HG03103 (cell line): ENCODE data around the gene EIF2AK3.
"Not testable (repeated sequence)": the region's sequence is repeated elsewhere in the genome, so short reads cannot be mapped to it uniquely, and the experiment has no call there.

ENCODE experiments used
- ATAC-seq: cut with Tn5 transposase; IDR thresholded peaks from one replicate; pipeline ENCODE4 v1.9.1; 2021; ENCODE audit warnings: low read depth; ENCODE audit not compliant: unreplicated experiment

EIF2AK3 gene

DNA sequence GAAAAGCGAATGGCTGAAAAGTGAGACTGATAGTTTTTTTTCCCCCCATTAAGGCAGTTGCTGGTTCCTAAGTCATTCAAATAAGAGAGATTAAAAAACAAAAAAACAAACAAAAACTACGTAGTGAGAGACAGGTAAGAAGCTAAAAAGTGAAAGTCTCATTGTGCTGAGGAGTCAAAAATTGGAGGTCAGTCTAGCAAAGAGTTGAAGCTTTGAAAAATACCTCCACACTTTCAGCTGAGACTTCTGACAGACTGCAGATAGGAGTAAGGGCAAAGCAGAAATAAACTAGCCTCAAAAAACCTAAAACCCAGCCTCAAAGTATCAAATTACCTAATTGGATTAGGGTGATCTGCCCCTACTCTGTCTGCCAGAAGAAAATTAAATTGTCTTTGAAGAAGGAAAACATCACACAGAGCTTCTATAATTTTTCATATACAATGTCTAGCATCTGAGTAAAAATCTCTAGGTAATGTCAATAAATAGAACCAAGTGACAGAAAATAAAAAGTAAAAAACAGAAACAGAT, 10.9 kb upstream of the EIF2AK3 start:
- ATAC-seq: no peak

DNA sequence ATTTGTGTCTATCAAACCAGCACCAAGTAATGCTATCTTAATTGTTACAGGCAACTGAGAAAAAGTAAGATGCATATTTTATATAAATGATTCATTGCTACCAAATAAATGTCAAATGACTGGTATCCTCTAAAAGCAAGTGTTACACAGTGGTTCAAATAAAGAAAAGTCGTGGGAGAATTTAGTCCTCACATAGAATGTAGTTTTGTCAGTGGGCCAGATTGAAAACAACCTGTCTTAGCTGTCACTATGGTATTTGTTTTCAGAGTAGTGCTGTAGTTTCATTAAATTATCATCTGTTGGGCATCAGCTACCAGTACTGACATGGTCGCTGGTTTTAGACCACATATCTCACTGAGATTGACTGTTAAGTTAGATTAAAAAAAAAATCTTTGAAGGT, 10.2 kb upstream of the EIF2AK3 start:
- no peak for ATAC-seq

DNA sequence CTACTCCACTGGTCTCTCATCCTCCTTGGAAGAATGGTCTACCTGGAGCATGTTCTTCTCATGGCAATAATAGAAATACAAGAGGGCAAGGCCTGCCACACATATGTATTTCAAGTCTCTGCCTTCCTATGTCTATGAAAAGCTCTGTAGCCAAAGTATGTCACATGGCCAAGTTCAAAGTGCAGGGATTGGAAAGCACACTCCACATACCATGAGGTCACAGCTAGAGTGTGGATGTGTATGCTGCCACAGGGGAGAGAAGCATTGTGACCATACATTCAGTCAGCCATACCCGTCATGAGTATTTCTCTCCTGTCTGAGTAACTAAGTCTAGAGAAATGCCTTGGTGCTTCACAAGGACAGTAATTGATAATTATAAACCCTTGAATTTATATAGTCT, 8.8 kb upstream of the EIF2AK3 start:
- ATAC-seq: no peak

DNA sequence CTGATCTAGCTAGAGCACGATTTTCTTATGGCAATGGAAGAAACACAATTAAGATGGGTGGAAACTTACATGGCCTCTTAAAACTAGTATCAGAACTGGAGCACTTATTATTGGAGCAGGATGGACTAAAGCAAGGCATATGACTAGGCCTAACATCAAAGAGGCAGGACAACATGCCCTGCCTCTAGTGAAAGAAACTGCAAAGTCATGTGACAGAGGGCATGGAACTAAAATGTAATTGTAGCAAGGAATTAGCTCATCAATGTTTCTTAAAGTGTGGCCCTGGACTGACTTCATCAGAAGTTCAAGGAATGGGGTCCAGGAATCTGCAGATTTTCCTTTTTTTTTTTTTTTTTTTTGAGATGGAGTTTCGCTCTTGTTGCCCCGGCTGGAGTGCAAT, 5.3 kb upstream of the EIF2AK3 start:
- ATAC-seq: no peak

DNA sequence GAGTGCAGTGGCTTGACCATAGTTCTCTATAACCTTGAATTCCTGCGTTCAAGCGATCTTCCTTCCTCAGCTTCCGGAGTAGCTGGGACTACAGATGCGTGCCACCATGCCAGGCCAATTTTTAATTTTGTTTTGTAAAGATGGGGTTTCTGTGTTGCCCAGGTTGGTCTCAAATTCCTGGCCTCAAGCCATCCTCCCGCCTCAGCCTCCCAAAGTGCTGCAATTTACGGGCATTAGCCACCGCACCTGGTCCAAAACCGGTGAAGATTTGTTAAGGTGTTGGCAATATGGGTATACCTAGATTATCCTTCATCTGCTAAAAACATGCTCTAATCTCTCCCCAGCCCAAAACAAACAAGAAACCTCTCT, 1.3 kb upstream of the EIF2AK3 start:
- no peak for ATAC-seq

DNA sequence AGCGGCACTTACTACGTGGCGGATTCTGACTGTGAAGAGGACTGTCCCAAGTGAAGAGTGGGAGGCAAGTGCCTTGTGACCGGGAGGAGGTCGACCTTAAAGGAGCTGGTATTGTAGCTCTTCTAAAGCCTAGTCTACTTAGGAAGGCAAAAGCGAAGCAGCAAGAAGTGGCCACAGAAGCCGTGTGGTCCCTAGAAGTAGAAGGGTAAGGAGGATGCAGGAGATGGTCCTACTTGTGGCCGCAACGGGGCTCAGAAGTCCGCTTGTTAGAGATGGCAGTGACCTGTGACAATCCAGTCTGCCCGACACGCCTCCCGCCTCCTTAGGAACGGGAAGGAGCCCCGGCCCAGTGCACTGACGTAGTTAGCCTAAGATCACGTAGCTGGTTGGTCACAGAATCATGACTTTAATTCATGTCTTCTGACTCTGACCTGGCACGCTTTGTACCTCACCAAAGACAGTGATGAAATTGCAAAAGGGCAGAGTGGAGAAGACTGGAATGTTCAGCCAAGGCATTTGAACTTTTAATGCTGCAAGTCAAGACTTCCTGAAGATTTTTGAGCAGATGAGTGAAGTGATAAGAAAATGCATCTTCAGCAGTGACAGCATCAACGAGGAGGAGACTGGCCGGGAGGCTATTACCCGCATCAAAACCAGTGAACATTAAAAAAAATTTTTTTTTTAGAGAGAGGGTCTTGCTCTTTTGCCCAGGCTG, 749 bp upstream of the EIF2AK3 start:
- ATAC-seq: peak; percentile 37

DNA sequence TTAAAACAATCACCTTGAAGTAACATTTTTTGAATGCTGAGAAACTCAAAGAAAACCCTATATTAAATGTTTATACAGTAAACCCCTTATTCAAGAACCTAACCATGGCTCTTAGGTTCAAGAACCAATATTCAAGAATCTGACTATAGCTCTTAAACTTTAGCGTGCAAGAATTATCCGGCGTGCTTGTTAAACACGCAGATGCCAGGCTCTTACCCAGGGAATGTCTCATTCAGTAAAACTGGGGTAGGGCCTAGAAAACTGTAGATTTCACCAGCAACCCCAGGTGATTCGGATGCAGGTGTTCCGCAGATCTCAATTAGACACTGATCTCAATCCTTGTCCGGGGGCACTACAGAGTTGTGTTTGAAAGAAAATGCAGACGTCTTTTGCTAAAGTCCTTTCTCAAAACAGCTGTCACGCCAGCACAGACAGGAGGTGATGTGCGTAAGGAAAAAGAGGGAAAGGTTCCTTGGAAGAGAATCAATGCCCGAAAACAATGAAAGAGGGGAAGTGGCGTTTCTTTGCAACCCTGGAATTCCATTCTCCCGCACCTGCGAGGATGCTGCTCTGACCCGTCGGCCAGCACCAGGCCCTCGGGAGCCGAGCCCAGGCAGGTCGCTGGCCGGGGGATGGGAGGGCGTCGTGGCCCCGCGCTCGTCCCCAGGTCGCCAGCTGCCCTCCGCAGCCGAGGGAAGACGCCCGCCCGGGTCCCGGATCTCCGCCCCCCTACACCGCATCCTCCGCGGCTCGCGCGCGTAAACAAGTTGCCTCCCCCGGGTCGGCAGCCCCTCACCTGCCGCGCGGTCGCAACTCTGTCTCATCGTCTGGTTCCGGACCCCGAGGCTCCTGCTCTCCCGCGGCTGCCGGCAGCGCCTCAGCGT, 851 bp downstream of the EIF2AK3 start:
- peak; percentile 2 for ATAC-seq

DNA sequence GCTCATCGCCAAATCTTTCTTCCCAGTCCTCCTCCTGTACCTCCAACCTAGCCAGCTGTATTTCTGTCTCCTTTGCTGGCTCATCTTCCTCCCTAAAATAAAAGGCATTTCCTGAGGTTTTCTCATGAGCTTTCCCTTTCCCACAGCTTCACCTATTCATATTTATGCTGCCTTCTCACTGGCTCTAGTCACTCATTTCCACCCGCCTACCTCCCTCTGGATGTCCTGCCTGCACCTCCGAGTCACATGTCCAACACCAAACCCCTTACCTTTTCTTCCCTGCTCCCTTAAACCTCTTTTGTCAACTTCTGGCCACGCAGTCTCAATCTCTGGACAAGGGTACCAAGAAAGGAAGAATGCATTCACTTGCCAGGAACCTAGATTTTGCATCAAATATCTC, 2.8 kb downstream of the EIF2AK3 start:
- no peak for ATAC-seq

DNA sequence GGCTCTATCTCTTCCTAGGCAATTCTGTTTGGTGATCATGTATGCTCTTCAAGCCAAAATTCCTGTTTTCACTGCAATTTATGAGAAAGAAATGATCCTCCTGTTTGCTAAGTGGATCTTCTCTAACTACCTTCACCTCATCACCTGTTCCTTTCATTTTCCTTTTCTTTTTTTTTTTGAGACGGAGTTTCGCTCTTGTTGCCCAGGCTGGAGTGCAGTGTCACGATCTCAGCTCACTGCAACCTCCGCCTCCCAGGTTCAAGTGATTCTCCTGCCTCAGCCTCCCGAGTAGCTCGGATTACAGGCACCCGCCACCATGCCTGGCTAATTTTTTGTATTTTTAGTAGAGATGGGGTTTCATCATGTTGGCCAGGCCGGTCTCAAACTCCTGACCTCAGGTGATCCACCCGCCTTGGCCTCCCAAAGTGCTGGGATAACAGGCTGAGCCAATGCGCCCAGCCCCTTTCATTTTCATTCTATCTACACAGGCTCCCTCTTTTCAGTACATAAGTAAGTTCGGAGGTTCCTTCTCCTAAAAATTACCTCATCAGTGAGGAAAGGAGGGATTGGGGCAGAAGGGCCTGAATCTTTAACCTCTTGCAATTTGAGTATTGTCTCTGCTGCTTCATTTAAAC, 3.3 kb downstream of the EIF2AK3 start:
- ATAC-seq: not testable (repeated sequence)

DNA sequence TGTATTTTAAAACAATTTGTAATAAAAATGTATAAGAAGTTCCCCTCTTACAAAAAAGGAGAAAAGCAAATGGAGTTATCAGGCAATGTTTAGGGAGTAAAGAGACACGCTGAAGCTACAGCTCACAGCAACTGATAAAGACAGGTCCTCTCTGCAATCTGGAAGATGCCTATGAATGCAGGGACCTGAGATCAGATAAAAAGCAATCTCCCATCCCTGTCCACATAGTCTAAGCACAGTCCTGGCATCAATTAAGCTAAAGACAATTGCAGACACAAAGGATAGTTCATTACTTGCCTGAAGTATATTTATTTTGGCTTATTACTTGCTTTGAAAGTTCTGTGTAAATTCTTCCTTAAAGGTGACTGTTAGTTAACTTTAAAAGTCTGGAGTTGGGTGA, 5.0 kb downstream of the EIF2AK3 start:
- ATAC-seq: no peak

DNA sequence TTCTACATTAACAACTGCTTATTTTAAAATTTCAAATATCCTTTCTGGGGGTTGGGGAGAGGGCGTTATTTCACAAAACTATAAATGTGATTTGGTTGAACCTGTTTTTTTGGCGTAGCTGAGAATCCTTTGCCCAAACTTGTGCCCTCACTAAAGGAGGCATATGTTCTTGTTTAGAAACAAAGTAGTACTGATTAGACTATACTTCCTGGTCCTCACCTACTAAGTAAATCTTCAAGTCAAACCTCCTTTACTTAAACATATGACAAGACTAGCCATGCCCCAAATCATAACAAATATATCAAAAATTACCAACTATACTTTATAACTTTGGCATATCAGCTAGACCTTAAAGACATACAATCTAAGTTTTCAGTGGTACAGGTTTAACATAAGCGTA, 5.8 kb downstream of the EIF2AK3 start:
- no peak for ATAC-seq

DNA sequence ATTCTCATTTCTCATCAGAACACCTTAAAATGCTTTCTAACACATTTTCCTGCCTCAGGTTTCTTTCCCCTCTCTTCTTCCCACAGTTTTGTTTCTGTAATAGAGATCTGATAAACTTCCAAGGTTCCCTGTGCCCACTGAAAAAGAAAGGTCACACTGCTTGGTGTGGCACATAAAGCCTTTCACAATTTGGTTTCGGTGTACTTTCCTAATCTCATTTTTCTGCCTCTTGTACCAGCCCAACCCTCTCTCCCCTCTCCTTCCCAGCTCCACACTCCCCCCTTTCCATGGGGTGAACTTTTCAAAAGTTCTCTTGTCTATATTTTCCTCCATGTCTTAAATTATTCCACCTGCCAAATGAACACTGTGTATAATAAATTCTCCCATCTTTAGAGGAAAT, 7.2 kb downstream of the EIF2AK3 start:
- no peak for ATAC-seq

DNA sequence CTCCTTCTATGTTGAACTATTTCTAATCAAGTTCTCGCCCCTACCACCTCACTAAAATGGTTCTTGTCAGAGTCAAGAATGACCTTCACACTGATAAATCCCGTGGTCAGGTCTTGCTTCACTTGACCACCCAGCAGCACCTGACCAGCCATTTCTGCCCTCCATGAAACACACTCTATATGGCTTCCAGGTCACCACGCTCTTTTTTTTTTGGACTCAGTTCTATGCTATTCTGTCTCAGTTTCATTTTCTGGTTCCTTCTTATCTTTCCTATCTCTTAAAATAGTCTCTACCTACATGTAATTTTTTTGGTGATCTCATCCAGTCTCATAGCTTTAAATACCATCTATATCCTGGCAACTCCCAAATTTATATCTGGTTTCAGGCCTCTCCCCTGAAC, 11.4 kb downstream of the EIF2AK3 start:
- ATAC-seq: peak; percentile 43

DNA sequence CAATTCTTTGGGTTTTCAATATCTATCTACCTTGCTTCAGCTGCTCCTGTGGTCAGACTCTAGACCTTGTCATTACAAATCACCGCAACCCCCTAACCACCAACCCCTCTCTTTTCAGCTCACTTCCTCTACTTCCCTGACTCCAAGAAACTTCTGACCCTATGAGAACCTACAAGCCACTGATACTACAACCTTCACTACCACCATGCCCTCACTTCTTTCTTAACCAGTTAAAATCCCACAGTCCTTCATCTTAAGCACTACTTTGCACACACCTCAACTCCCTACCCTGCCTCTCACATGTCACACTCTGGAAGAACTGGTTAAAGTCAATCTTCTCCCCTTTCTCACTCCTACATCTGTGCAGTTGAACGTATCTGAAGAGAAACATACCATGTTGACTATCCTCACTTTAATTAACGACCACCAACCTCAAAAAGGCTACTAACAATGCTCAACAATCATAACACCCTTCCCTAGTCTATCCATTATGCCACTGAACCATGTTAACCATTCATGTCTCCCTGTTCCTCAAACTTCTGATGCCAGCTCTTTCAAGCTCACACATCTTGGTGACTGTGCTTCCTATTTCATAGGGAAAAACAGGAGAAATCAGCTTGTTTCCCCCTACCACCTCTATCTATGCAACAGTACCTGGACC, 12.6 kb downstream of the EIF2AK3 start:
- peak; percentile 79 for ATAC-seq

DNA sequence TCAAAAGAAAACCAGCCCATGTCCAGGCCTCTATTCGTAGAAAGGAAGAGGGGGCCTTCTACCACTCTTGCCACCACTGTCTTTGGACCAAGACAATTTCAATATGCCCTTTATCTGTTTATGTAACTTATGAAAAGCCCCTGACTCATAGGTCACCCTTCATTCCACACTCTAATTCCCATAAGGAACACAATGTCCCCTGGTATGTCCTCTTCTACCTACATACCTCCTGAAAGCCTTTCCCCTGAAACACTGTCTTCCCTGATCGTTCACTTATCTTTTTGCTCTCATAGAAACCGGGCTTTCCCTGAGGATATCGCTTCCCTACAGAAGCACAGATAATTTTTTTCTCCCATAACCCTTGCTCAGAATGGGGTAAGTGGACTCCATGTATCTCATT, 13.3 kb downstream of the EIF2AK3 start:
- ATAC-seq: no peak

DNA sequence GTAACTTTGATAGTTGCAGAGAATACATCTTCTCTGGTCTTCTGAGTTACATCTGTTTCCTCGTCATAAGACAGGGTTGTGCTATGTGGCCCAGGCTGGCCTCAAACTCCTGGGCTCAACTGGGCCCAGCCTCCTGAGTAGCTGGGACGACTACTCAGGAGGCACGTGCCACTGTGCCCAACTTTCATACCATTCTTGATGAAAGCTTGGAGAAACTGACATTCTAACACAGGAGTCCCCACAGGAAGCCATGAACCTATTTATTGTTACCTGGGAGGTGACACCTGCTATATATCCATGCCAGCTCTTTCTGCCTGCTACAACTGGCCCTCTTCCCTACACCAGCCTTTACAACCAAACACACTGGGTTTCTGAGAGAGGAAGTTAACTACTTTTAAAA, 19.1 kb downstream of the EIF2AK3 start:
- no peak for ATAC-seq

DNA sequence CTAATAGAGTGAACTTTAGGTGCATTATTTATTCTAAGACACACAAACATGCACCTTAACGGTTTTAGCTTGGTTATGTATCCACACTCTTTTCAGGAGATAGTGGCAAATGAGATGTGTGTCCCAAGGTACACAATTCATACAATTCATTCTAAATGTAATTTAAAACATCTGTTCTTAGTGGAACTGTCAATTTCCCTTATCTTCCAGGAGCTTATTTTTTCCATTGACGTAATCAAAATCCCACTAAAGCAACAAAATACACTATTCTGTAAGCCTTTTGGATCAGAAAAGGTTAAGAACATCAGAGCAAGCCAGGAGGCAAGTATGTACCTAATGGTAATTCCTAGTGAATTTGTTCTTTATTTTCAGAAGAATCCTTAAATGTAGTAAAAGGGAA, 19.8 kb downstream of the EIF2AK3 start:
- no peak for ATAC-seq

DNA sequence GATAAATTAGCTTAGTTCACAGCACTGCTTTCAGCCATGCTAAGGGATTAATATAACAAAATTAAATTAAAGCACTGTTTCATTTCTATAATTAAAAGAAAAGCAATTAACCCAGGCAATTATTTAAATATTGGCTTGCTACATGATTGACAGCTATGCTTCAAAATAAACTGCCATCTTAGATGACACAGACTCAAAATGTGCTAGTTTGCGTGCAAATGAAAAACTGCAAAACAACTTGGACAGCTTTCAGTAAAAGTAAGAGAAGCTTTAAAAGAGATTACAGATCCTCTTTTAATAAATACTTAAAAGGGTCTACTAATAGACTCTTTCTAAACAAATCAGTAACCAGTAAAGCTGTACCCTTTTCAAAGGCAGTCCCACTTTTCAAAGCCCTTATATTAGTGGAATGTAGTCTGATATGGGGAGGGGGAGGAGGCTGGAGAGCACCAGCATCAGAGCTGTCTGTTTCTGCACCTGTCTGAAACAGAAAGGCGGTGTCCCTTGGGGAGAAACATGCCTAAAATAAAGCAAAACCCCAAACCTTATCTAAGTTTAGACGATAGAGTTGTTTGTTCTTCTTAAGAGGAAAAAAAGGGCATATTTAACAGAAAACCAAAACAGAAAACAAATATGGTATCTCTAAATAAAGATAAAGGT, 20.8 kb downstream of the EIF2AK3 start:
- ATAC-seq: peak; percentile 78

DNA sequence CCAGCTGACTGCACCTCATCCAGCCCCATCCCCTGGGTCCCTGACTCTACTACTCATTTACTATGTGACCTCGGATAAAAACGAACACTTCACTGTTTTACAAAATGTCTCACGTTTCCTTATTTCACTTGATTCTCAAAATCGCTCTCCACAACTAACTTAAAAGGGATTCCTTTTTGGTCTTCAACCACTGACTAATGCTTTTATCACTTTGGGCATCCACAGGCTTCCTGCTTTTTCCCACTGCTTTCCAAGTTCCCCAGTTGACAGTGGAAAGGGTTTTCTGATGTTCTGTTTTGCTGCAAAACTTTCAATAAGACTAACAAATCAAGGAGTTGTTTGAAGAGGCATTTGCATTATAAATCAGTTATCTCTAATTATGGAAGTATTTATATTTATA, 24.1 kb downstream of the EIF2AK3 start:
- no peak for ATAC-seq

DNA sequence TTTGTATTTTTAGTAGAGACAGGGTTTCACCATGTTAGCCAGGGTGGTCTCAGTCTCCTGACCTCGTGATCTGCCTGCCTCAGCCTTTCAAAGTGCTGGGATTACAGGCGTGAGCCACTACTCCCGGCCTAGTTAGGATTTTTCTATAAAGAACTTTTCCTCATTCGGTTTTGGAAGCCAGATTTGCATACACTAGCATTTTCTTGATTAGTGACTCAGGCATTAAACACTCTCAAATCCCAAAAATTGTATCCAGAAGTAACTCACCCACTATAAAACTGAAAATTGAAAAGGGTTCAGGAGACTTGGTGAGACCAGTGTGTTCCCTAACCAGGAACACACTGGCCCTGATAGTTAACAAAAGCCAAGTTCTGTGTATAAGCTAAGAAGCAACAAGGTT, 25.2 kb downstream of the EIF2AK3 start:
- no peak for ATAC-seq
